Neuron (in vitro differentiated cells): Measurements from ENCODE around the gene ZNF483.
"Not testable (repeated sequence)": the region's sequence is repeated elsewhere in the genome, so short reads cannot be mapped to it uniquely, and the experiment has no call there.

Source experiments
- H2AFZ ChIP-seq: one replicate; pipeline ENCODE4 v1.6.1; 2013; ENCODE audit warnings: low read depth, mild to moderate bottlenecking, inconsistent platforms, low read length, moderate library complexity
- H3K27me3 ChIP-seq: one replicate; pipeline ENCODE4 v1.6.1; 2013; ENCODE audit warnings: low read length; ENCODE audit not compliant: insufficient read depth
- H3K36me3 ChIP-seq: one replicate; pipeline ENCODE4 v1.6.1; 2013; ENCODE audit warnings: low read length; ENCODE audit not compliant: insufficient read depth
- H3K4me1 ChIP-seq: one replicate; pipeline ENCODE4 v1.6.1; 2013; ENCODE audit warnings: low read length; ENCODE audit not compliant: insufficient read depth
- H3K4me3 ChIP-seq: 2 replicates; pipeline ENCODE4 v1.5.1; 2013; ENCODE audit warnings: mild to moderate bottlenecking, low read length, moderate library complexity
- H3K9me3 ChIP-seq: one replicate; pipeline ENCODE4 v1.6.1; 2013; ENCODE audit warnings: low read length

Gene ZNF483

DNA sequence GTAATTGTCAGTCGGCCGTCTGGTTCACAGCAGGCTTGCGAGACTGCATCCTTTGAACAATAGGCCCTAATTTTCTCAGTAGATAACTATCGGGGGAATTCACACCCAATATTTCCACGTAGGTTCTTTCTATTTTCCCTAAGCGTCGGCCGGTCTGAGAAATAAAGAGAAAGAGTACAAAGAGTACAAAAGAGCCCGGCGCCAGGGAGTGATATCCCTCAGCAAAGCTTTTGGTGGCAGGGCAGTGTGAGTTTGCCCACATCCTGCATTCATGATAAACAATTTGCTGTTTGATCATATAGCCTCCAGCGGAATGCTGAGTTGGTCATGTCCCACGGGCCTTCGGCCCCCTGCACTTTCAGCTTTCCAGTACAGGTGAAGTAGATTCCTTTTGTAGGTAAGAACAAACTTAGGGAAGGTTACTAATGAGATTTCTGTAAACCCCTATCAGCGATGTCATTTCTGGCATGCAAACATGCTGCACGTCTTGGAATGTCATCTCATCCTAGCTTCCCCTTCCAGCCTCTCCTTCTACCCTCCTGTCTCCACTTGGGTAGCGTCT is 79.2 kb downstream of the ZNF483 start:
- Histone ChIP-seq H3K4me3 (no peak overlapping the region), H2AFZ (no peak overlapping the region), H3K36me3 (no peaks in the 10 kb centered on the region)

GRCh38 chr9:111605041-111605559 is 80.1 kb downstream of the ZNF483 start:
- Histone ChIP-seq H3K4me3 (no peak overlapping the region), H3K9me3 (peaks cover 2% of the 10 kb centered on the region), H3K27me3 (no peaks in the 10 kb centered on the region), H2AFZ (no peak overlapping the region), H3K4me1 (no peaks in the 10 kb centered on the region), H3K36me3 (no peaks in the 10 kb centered on the region)

More for the DNA sequence above, 79.2 kb downstream of the ZNF483 start:
- Histone ChIP-seq H3K4me1 (no peaks in the 10 kb centered on the region), H3K27me3 (no peaks in the 10 kb centered on the region), H3K9me3 (peaks cover 3% of the 10 kb centered on the region)

- H3K9me3 ChIP-seq: no peaks in the 10 kb centered on the region
- H3K4me1 ChIP-seq: no peaks in the 10 kb centered on the region
- no peaks in the 10 kb centered on the region for H3K27me3 ChIP-seq
- no peak overlapping the region for H3K4me3 ChIP-seq
- H3K36me3 ChIP-seq: no peaks in the 10 kb centered on the region
- H2AFZ ChIP-seq: no peak overlapping the region
These were observed 85.2 kb downstream of the ZNF483 start for GRCh38 chr9:111610149-111610548.

- Histone ChIP-seq H3K4me1 (no peaks in the 10 kb centered on the region), H2AFZ (no peak overlapping the region), H3K36me3 (no peaks in the 10 kb centered on the region), H3K4me3 (no peak overlapping the region), H3K9me3 (no peaks in the 10 kb centered on the region), H3K27me3 (no peaks in the 10 kb centered on the region)
These were observed 85.9 kb downstream of the ZNF483 start for GRCh38 chr9:111610845-111611244.

DNA sequence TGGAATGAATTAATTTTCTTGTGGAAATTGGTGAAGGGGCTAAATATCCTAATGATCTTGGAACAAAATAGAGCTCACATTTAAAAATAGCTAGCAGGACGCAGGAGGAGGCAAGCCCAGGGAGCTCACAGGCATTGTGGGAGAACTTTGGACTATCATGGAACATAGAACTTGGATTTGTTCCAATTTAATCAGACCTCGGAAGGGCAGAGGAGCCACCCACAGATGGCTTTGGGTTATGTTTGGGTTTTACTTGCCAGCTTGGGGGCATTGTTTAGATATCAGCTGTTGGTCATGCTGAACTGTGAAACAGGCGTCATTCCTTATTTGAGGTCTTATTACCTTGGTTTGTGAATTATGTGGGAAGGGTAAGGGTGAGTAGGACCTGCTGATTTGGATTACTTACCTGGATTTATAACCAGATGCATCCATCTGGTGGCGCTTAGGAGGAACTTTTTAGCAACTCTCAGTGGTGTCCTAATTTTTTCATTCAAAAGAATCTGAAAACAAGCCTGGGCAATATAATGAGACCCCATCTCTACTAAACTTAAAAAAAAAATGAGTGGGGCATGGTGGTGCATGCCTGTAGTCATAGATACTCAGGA is 88.6 kb downstream of the ZNF483 start:
- no peaks in the 10 kb centered on the region for H3K27me3 ChIP-seq
- no peaks in the 10 kb centered on the region for H3K9me3 ChIP-seq
- H3K36me3 ChIP-seq: no peaks in the 10 kb centered on the region
- no peak overlapping the region for H3K4me3 ChIP-seq
- H2AFZ ChIP-seq: no peak overlapping the region
- no peaks in the 10 kb centered on the region for H3K4me1 ChIP-seq

- no peaks in the 10 kb centered on the region for H3K4me1 ChIP-seq
- H2AFZ ChIP-seq: no peak overlapping the region
- H3K27me3 ChIP-seq: no peaks in the 10 kb centered on the region
- no peaks in the 10 kb centered on the region for H3K36me3 ChIP-seq
- H3K9me3 ChIP-seq: no peaks in the 10 kb centered on the region
- H3K4me3 ChIP-seq: no peak overlapping the region
These were observed 90.9 kb downstream of the ZNF483 start for GRCh38 chr9:111615928-111616327.

- H3K36me3 ChIP-seq, H3K9me3 ChIP-seq, H3K27me3 ChIP-seq, H3K4me3 ChIP-seq, H2AFZ ChIP-seq, H3K4me1 ChIP-seq: not testable (repeated sequence)
These were observed 92.4 kb downstream of the ZNF483 start for GRCh38 chr9:111617349-111617748.

DNA sequence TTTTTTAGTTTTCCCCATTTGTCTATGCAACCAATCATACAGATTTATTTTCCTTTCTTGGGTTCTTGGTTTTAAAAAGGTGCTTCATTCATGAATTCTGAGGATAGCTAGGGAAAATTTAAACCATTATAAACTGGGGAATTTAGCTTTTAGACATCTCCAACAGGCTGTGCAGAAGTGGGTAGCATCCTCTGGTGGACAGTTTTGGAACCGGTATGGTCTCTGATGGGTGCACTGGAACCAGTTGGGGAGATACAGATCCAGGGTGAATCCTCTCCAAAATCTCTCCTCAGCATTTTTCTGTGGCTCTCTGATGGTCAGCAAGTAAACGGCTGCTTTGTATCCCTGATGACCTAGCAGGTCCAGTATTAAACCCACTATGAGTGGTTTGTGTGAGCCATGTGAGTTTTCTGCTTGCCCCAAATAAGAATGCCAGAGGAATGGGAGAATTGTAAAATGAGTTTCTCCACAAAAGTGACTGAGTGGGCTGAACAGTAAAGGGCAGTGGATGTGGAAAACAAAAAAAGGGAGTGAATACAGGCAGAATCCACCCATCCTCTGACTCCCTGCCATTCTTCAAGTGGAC is 97.0 kb downstream of the ZNF483 start:
- no peak overlapping the region for H2AFZ ChIP-seq
- no peaks in the 10 kb centered on the region for H3K36me3 ChIP-seq
- H3K27me3 ChIP-seq: no peaks in the 10 kb centered on the region
- H3K4me1 ChIP-seq: no peaks in the 10 kb centered on the region
- H3K9me3 ChIP-seq: no peaks in the 10 kb centered on the region
- H3K4me3 ChIP-seq: no peak overlapping the region

DNA sequence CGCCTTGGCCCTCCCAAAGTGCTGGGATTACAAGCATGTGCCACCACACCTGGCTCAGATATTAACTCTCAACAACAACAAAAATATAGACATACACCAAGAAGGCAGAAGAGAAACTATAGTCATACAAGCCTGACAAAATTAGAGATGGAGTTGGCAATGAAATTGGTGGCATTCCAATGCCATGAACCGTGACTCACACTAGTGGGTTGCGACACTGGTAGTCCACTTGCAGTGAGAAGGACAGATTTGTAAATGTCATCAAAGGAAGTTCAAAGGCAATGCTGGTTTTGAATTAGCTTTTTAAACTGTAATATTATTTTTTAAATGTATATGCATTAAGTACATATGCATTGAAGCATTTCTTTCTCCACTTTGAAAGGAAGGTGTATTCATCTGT is 97.6 kb downstream of the ZNF483 start:
- H3K4me3 ChIP-seq: no peak overlapping the region
- no peaks in the 10 kb centered on the region for H3K27me3 ChIP-seq
- H3K4me1 ChIP-seq: no peaks in the 10 kb centered on the region
- H3K9me3 ChIP-seq: no peaks in the 10 kb centered on the region
- no peak overlapping the region for H2AFZ ChIP-seq
- H3K36me3 ChIP-seq: no peaks in the 10 kb centered on the region
